ENCODE results near the gene PRDX5. TPM values are rescaled to one million over a fixed set of nuclear protein-coding genes. Genes with fewer than 3 reads are reported as not detected.

The PRDX5 gene
- total and polyA plus RNA-seq, 9 of the 15 experiments (the other 6 are each of a cell fraction or from before 2014, with no cell fraction given), result 40.8 to 327 (median 204) TPM

GRCh38 chr11:64305691-64306562 is 12.0 kb upstream of the PRDX5 start (continued):
- TF ChIP-seq ZFP91 (CRISPR knock-in tag; IDR thresholded peaks at IDR 0.05) (no peak), RBM39 (optimal IDR thresholded peaks at IDR 0.05; ENCODE audit: low read depth, low read length) (no peak), MAFF (IDR thresholded peaks at IDR 0.05; ENCODE audit: low read length) (no peak), SMARCB1 (IDR thresholded peaks at IDR 0.05; ENCODE audit: insufficient read length, low read depth) (no peak), RFX5 (IDR thresholded peaks at IDR 0.05; ENCODE audit: low read depth, low read length) (no peak), PCBP2 (IDR thresholded peaks at IDR 0.05; ENCODE audit: low read depth, low read length, poor library complexity, severe bottlenecking) (no peak), SMAD3 (CRISPR knock-in tag; conservative IDR thresholded peaks at IDR 0.05) (no peak), CSDE1 (IDR thresholded peaks at IDR 0.05) (no peak), SAFB2 (IDR thresholded peaks at IDR 0.05; ENCODE audit: borderline replicate concordance, low read depth, low read length, severe bottlenecking) (no peak), FUS (optimal IDR thresholded peaks at IDR 0.05; ENCODE audit: low read depth, low read length) (no peak), CHD7 (IDR thresholded peaks at IDR 0.05; ENCODE audit: low read depth, low read length) (no peak), ZNF699 (CRISPR knock-in tag; IDR thresholded peaks at IDR 0.05; ENCODE audit: insufficient replicate concordance) (no peak), MEF2D (tag; conservative IDR thresholded peaks at IDR 0.05; ENCODE audit: low read depth) (no peak), ZBED1 (IDR thresholded peaks at IDR 0.05) (0 out of 2 replicates have a peak, but pooled peaks have one; percentile 19), TAF15 (IDR thresholded peaks at IDR 0.05; ENCODE audit: low read depth, low read length) (no peak)
